GM21786 (cell line): ENCODE data around the gene NES.
"Not testable (repeated sequence)": the region's sequence is repeated elsewhere in the genome, so short reads cannot be mapped to it uniquely, and the experiment has no call there.

Experiments
- ATAC-seq: cut with Tn5 transposase; IDR thresholded peaks from one replicate; pipeline ENCODE4 v1.9.1; 2021; ENCODE audit not compliant: unreplicated experiment

Gene NES

GRCh38 chr1:156648951-156649350 is 28.3 kb downstream of the NES start:
- ATAC-seq, result no peak

- ATAC-seq, result no peak
These were observed 28.7 kb downstream of the NES start for GRCh38 chr1:156648496-156648895.

- ATAC-seq, result no peak
These were observed 29.9 kb downstream of the NES start for GRCh38 chr1:156647351-156647750.

GRCh38 chr1:156646738-156647211 is 30.4 kb downstream of the NES start:
- ATAC-seq, result no peak

GRCh38 chr1:156645666-156646065 is 31.5 kb downstream of the NES start:
- ATAC-seq, result no peak

GRCh38 chr1:156645056-156645455 is 32.2 kb downstream of the NES start:
- ATAC-seq, result no peak

- no peak for ATAC-seq
These were observed 32.6 kb downstream of the NES start for GRCh38 chr1:156644640-156645039.

- no peak for ATAC-seq
These were observed 33.1 kb downstream of the NES start for GRCh38 chr1:156644146-156644545.

- ATAC-seq, result no peak
These were observed 33.5 kb downstream of the NES start for GRCh38 chr1:156643778-156644092.

GRCh38 chr1:156643049-156643777 is 34.0 kb downstream of the NES start:
- ATAC-seq, result no peak

GRCh38 chr1:156642265-156643048 is 34.8 kb downstream of the NES start:
- ATAC-seq, result no peak

GRCh38 chr1:156641761-156642264 is 35.4 kb downstream of the NES start, which contains the start of gene BCAN:
BCAN (plus strand) TSS chr1:156642117; CDS start chr1:156646055, 3,938 bp downstream.
- ATAC-seq, result no peak

- no peak for ATAC-seq
These were observed 36.1 kb downstream of the NES start for GRCh38 chr1:156640842-156641706.

- ATAC-seq, result no peak
These were observed 37.6 kb downstream of the NES start for GRCh38 chr1:156639601-156640101.

- ATAC-seq, result no peak
These were observed 38.8 kb downstream of the NES start for GRCh38 chr1:156638189-156638985.

- ATAC-seq, result no peak
These were observed 44.9 kb downstream of the NES start for GRCh38 chr1:156632355-156632754.

- not testable (repeated sequence) for ATAC-seq
These were observed 46.1 kb downstream of the NES start for GRCh38 chr1:156631152-156631551.

GRCh38 chr1:156629823-156630449 is 47.3 kb downstream of the NES start:
- no peak for ATAC-seq

GRCh38 chr1:156627313-156627880 is 49.8 kb downstream of the NES start:
- ATAC-seq, result no peak
